Central memory CD4-positive, alpha-beta T cell (primary cell): Measurements from ENCODE around the gene RERE.

Experiments
- DNase-seq: peaks from one replicate; pipeline ENCODE4 v3.0.0; 2022

Gene RERE

DNA sequence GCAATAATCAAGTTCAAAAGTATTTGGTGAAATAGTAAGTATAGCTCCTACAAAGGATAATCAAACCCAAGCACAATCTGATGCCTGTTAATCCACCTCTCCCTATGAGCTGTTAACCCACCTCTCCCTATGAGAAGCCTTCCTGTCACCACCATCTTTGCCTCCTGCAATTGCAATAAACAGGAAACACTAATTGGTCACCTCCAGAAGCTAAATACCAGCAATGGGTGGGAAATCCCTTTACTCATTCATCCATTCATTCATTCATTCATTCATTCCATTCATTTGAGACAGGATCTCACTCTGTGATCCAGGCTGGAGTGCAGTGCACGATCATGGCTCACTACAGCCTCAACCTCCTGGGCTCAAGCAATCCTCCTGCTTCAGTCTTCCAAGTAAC lies 132.8 kb downstream of the RERE start:
- no peak for DNase-seq

DNA sequence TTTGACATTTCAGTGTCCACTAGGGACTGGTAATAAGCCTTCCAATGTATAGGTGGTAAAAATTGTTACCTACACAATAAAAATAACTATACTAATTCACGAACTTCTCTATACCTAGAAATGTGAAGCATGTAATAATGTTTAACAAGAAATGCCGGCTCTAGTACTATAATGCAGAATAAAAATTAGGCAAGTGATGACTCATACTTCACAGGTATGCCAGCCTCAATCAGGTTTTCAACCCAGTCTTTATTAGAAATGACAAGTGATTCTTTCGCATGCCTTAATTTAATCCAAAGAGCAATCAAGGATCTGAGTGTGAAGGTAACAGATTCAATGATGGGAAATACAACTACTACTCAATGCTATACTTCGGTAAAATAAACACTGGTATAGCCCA lies 134.9 kb downstream of the RERE start:
- DNase-seq = no peak

DNA sequence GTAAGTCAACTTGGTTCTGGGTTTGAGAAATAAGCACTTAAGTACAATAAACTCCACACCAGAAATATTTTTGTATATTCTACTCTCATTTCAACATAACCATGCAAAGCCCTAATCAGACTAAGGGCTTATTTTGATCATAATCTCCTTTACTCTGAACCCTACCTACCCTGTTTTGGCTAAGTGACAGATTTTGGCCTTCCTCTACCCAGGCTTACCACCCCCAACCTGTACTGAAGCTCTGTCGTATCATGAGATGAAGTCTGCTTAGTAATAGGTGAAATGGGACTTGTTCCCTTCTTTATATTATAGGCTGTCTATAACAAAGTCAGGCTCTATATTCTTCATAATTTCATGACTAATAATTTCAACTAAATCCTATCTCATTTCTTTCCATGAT lies 135.5 kb downstream of the RERE start:
- no peak for DNase-seq

DNA sequence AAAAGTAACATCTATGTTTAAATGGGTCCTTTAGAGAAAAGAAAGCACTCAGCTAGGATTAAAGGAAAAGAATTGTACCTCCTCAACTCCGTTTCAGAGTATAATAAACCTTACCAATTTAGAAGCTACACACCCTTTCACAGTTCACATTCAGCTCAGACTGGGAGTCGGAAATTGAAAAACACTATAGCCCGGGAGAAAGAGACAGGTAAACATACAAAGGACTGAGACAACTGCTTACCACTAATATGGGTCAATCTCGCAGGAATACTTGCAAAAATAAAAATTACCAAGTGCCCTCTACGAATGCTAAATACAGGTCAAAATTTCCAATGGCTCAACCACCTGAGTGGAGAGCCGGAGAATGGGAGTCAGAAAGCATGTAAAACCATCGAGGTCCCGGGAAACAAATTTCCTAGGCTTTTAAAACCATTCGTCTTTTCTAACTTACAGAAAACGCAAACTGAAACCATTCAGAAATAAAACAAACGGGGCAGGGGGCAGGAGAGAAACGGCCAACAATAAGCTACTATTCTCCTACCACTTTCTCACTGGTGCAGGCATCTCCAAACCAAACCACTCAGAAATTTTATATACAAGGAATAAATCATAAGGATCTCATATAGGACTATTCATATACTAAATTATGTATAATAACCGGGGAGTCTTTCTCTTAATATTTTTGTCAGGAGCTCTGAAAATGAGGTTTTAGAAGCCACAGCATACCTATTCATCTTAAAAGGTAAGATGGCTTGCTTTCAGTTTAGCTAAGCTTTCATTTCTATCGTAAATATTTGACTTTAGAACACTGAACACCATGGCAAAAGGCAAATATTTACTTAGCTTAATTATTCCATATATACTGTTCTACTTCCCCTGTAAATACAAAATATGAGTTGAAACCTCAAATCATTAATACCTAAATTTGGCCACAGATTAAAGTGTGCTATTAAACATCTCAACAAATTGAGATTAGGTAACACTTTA lies 136.5 kb downstream of the RERE start:
- no peak for DNase-seq

DNA sequence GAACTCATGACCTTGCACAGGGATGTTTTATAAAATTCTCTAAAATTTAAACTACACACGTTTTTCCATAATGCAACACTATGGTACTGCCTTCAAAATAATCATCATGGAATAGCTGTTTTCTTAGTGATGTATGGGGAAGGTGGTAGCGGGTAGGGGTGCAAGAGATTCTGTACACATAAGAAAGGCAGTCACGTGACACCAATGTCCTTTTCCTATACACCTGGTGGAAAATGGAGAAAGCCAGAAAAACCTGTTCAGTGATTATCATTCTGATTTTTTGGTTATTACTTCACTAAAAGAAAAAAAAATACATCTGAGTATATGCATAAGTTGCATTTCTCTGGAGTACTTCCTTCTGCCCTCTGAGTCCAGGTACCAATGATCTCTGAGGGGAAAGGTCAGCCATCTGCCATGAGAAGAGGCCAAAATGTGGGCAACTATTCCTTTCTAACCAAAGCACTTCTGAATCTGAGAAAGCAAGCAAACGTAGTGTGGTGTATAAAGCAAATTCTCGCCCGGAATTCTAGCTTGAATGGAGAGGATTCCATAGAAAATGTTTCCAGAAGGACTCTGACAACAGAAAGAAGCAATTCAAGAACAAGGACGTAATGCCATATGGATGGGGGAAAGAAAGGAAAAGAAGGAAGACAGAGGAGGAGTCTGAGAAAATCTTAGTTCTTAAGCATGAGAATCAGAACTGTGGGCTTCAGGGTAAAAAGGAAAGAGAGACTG lies 137.3 kb downstream of the RERE start:
- no peak for DNase-seq

DNA sequence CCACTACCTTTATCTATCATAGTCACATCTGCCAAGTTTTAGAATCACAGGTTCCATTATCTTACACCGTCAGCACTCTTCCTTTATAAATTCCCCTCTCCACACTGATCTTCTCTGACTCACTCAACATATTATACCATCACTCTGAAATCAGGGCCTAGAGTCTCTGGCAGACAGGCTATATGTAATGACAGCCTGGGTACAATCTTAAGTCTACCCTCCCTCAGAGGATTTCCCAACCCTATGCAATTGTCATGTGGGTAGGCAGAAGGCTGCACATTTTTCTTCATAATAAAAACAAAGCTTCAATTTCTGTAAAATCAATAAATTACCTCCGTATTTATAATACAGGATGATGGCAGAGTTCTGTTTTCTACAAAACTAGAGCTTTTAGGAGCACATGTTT lies 138.0 kb downstream of the RERE start:
- DNase-seq = no peak

DNA sequence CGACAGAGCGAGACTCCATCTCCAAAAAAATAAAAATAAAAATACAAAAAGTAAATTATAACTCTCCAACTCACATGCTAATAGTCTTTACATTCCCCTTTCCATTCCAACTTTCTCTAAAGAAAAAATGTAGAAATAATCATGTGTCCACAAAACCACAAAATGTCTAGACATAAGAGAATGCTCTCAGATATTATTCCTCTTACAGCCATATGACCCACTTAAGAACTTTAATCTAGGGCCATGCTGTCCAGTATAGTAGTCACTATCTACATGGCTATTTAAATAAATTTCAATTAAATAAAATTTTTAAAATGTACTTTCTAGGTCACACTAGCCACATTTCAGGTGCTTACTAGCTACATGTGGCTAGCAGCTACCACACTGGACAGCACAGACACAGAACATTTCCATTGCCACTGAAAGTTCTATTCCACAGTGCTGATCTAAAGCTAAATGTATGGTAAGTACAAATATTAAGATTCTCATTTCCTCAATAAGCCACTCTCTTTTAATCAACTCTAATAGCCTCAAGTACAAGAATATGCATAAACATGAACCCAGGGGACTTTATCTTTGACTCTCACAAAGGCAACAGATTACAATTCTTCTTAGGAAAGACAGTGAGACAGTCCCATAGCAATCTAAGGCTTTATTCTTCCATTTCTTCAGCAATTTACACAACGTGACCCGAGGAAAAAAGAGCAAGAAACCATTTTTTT lies 138.6 kb downstream of the RERE start:
- DNase-seq = no peak

DNA sequence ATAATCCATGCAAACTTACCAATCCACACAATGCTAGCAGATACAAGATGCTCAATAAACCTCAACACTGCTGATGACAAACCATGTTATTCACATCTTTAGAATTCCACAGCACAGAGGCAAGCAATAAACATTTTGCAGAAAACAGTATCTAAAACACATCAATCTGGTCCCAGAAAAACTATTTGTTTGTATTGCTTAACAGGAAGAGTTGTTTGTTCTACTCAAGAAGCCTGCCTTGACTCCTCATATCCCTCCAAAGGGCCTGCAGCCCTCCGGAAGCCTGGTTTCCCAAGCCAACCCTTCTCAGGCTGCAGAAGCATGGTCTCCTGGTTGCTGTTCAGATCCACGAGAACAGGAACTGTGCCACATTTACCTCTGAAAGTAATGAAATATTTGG lies 139.7 kb downstream of the RERE start:
- no peak for DNase-seq

DNA sequence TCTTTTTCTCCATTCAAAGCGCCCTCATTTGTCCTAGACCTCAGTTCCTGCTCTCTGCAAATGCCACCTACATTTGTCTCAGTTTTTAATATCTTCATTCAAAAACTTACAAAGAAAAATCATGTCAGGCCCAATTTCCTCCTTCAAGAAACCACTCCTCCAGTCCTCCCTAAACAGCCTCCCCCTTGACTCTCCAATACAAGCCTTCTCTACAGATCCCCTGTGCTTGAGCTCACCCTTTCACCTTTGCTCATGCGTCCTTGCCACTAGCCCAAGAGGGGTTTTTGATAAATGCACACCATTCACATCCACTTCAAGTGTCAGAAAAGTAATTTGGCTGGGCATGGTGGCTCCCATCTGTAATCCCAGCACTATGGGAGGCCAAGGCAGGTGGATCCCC lies 140.6 kb downstream of the RERE start:
- DNase-seq = no peak

DNA sequence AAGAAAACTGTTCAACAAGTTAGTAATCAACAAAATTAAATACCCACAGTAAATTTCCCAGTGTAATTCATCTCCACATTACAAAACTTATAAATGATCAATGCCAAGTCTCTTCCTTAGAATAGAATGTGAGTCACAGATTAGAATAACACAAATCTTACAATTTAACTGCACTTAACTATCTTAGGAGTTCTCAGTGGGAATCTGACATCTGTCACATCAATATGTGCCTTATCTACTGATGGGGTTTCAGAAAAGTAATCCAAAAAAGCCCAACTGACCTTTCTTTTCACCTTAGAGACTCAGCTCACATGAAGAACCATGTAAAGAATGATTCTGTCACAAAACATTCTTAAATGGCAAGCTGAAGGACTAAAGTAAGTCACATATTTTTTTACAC lies 141.4 kb downstream of the RERE start:
- no peak for DNase-seq

DNA sequence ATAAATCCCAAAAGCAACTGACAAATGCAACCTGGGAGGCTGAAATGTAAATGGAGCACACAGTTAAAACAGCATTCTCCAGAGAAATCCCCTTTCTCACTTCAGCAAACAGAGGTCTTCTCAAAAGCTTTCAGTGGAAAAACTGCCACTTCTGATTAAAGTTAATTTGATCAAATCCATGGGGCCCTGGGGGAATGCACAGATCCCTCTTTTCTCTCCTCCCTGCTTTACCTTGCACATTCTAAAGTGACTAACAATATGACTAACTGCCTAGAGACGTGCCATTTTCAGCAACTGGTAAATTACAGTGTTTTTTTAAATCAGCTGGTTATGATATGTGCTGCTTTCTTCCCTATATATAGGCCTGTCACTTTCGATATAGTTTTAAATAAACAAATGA lies 142.5 kb downstream of the RERE start:
- DNase-seq = no peak

DNA sequence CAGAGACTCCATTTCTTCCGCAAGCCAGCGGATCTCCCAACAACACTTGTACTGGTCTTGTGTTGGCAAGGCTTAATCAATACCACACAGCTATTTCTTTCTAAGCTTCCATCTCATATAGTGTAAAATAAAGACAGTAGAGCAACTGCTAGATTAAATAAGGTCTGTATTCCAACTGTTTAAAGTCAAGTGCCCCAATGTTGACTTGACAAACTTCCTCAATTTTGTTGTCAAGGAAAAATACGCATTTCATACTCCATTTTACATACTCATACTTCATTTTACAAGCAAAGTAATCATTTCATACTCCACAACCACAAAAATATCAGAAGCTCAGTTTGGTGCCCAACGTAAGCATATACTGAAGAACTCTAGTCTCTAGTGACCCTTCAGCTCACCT lies 143.0 kb downstream of the RERE start:
- DNase-seq = no peak

DNA sequence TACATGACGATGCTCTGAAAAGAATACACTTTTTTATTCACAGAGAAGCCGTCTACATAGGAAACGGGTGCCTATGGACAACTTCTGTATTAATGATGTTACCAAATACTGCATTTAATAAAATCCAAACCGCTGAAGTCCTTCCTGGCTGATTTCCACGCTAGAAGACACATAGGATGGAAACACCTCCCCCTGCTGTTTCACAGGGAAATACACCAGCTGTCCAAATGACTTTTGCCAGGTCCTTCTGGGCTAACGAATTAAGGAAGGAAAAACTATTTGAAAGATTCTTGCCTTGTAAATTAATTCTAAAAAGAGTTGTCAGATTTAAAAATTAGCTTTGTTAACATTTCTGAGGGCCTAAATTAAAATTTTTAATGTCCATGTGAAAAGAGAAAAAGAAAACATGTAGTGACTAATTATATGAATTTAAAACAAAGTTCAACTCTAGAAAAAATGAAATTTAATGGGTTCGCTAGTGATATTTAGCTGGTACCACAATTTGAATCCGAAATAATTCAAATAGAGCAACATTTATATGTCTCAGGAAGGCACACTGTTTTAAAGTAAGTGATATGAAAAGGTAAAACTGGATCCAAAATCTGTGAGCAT lies 146.0 kb downstream of the RERE start:
- DNase-seq = peak; percentile 15

DNA sequence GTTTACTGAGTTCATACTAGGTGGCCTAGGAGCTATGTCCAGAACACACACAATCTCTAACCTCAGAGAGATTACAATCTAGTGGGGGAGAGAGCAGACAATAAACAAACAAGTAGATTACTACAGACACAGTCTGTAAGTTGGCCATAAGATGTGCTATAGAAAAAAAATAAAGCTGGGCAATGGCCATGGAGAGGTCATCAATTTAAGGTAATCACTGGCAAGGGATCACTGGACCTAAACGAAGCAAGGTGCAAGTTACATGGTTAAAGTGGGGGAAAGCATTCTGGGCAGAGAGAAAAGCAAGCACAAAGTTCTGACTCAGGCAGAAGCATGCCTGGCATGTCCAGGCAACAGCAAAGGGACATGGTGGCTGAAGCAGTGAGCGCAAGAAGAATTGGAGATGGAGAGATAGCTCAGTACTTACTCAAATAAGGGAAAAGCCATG lies 147.0 kb downstream of the RERE start:
- no peak for DNase-seq

DNA sequence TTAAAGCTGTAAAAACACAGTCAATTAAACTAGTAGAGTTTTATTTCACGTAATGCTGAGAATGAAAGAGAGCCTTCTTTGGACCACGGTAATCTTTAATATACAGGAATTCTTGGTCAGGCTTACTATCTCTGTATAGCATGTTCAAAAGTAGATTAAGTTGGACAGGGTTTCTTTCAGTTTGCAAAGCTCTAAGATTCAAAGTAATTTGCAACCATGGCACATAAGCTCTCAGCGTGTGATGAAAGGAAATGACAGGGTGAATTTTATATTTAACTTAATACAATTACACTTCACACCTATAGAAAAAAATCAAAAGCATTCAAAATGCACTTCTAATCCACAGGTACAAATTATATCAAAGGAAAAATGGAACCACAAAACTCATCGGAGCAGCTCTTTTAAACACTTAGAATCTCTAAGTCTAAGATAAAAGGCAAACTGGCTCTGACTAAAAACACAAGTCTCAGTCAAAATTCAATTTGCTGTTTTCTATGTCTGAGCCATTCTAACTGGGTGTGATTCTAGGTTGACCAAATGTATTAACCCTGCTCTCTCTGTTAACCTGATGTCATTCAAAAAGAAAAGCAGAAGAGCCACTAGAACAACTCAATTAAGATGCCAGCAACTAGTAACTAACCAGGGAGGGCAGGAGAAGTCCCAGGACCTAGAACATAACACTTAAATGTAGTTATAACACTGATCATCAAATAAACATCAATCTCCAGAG lies 147.7 kb downstream of the RERE start:
- no peak for DNase-seq

DNA sequence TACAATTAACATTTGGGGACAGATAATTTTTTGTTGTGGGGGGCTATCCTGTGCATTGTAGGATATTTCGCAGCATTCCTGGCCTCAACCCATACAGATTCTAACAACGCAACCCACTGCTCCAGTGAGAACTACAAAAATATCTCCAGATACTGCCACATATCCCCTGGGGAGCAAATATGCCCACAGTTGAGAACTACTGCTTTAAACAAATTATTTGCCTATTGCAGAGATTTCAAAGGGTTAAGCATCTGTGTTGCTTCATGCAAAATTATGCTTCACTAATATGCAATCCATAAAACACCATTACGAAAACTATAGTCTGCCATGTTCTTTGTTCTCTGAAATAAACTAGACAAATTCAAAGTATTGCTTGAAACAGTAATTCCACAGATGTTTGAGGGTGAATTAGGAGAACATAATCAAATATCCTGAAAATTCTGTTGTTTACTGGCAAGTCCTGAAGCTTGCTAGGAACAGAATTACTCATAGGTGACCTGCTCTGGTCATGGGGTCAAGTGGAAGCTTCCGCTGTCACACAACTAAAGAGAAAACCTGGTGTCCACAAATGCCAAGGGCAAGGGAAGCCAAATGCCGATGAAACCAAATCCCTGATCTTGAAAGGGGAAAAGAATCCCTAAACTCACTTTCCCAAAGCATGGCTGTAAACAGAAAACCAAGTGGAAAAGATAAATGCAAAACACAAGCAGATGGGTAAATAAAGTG lies 149.4 kb downstream of the RERE start:
- no peak for DNase-seq

DNA sequence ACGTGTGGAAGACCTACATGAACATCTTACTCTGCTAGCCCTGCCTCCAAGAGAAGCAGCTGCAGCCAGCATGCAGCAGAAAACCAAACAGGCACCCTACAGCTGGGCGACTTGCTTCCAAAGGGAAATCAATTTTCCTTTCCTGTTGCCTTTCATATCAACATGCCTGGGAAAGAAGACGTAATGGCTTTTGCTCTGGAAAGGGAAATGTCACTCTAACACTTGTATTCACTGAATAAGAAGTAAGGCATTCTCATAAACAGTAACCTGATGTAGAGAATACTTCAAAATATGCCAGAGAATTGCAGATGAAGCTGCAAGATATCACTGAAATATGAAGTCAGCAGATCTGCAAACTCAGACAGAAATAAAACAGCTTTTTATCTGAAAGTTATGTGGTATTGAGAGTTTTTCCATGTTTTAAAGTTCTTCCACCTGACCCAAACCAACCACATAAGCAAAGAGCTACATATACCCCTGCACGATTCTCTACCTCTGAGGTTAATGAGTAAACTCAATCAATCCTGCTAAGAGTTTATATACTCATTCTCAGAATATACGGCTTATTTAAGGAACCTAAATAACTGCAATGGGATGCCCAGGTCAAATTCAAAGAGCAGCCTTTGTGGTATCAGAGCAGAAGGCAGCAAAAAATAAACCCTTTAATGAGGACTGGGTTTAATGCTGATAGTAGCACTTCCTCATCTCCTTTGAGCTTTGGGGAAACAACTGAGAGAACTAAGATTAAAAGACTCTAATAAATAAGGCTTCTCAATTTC lies 150.9 kb downstream of the RERE start:
- DNase-seq = no peak

DNA sequence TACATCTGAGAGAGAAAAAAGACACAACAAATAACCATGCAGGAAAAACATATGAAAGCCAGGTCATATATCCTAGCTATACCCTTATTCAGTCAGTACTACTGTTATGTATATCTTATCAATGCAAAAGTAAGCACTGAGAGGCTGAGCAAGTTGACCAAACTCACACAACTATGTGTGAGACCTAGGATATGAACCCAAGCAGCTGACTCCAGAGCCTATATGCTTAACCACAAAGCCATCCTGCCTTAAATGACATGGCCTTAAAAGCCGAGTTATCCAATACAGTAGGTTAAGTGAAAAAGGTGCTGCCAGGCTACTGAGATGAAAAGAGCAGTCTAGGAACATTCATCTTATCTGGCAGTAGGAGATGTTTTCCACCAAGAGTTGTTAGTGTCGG lies 151.6 kb downstream of the RERE start:
- no peak for DNase-seq

DNA sequence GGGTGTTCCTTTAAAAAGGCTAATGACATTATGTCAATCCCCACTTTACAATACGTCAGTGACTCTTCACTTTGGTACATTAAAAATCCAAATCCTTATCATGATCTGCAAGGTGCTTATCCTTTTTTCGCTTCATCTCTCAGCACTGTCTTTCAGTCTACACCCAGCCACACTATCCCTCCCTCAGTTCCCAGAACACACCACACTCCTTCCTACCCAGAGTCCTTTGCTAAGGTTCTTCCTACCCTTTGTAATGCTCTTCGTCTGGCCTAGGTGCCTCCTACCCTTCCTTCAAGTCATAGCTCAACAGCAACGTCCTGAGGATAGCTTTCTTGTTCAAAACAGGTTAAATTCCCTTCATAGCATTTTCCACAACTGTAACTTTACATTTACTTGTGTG lies 152.6 kb downstream of the RERE start:
- DNase-seq = no peak

DNA sequence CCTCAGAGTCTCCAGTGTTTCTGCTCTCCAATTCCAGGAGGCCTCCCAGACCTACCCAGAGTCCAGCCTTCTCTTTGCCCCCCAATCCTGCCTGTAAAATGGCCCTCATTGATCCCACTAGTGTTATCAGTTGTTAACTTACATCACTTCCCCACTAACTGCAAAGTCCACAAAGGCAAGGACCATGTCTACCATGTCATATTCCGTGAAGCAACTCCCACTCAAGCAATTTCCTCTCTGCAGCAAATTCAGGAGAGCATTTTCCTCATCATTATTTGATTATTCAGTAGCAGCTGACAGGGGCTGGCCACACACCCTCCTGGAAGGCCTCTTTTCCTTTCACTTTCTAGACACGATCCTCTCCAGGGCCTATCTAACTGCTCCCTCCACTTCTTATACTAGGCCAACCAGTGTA lies 153.5 kb downstream of the RERE start:
- no peak for DNase-seq
